Measurements from ENCODE around the gene SEM1. TPM values are rescaled to one million over a fixed set of nuclear protein-coding genes. Genes with fewer than 3 reads are reported as not detected.
"Not testable (repeated sequence)": the region's sequence is repeated elsewhere in the genome, so short reads cannot be mapped to it uniquely, and the experiment has no call there.

Gene SEM1
- total RNA-seq, 2 experiments from 2014 or later = 34.7 to 36.4 TPM

DNA sequence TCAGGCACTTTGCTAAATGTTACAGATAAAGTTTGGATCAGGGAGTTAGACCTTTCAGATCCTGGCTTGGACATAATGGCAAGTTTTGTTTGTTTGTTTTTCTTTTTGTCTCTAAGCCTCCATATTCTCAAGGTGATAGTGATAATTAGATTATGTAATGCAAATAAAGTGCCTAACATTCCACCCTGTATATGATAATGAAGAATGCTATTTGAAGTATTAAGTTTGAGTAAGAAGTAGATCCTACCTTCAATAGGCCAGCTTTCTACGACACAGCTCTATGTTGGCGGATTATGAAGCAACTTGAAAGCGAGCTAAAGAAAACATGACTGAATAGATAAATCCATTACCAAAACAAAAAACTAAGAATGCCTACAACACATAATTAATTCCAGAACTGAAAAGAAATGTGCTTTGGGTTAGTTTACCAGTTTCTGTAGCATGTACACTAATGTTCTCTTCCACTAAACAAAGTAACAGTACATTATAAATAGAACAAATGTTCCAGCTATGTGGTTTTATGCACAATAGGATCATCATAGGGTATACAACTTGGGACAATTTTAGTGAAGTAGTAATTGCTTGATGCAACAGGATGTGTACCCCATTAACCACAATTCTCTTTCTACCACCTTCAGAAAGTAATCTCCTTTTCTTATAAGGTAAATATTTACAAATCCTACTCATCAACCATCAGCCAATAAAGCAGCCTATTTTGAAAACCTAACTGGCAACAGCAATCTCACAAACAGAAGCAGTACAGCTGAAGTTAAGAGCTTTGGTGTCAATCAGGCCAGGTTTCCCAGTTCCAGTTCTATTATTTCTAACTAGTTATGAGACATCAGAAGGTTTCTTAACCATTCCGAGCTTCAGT, 1.5 kb downstream of the SEM1 start:
- H3K4me1 Mint-ChIP-seq (ENCODE audit: low read depth) = peaks cover 39% of the 10 kb centered on the region
- ChIA-PET CTCF (no interaction called here), POLR2A (no interaction called here)
- TF ChIP-seq, protein P1, sequence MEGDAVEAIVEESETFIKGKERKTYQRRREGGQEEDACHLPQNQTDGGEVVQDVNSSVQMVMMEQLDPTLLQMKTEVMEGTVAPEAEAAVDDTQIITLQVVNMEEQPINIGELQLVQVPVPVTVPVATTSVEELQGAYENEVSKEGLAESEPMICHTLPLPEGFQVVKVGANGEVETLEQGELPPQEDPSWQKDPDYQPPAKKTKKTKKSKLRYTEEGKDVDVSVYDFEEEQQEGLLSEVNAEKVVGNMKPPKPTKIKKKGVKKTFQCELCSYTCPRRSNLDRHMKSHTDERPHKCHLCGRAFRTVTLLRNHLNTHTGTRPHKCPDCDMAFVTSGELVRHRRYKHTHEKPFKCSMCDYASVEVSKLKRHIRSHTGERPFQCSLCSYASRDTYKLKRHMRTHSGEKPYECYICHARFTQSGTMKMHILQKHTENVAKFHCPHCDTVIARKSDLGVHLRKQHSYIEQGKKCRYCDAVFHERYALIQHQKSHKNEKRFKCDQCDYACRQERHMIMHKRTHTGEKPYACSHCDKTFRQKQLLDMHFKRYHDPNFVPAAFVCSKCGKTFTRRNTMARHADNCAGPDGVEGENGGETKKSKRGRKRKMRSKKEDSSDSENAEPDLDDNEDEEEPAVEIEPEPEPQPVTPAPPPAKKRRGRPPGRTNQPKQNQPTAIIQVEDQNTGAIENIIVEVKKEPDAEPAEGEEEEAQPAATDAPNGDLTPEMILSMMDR (IDR thresholded peaks at IDR 0.05) = no peak
- ATAC-seq = no peak
- DNase-seq = no peak
- H3K27ac Mint-ChIP-seq = peak overlapping the region; percentile 95
- H3K9me3 Mint-ChIP-seq = peaks cover 5% of the 10 kb centered on the region
- H3K27me3 Mint-ChIP-seq = no peaks in the 10 kb centered on the region
- H3K4me3 Mint-ChIP-seq = peak overlapping the region; percentile 92
- peaks cover 25% of the 10 kb centered on the region for H3K36me3 Mint-ChIP-seq (ENCODE audit: low read depth)
- intact Hi-C loops (cut with micrococcal nuclease) = no loop called here

- ATAC-seq (no peak), DNase-seq (no peak)
- Mint-ChIP-seq H3K36me3 (ENCODE audit: low read depth) (peaks cover 34% of the 10 kb centered on the region), H3K9me3 (no peaks in the 10 kb centered on the region), H3K4me3 (no peak overlapping the region), H3K4me1 (ENCODE audit: low read depth) (peaks cover 68% of the 10 kb centered on the region), H3K27ac (no peak overlapping the region), H3K27me3 (no peaks in the 10 kb centered on the region)
- intact Hi-C loops (cut with micrococcal nuclease) = no loop called here
- CTCF ChIA-PET = no interaction called here
- TF ChIP-seq, protein P1 (IDR thresholded peaks at IDR 0.05) = no peak
- POLR2A ChIA-PET = no interaction called here
Measured at GRCh38 chr7:96701258-96701657, 8.4 kb downstream of the SEM1 start.

DNA sequence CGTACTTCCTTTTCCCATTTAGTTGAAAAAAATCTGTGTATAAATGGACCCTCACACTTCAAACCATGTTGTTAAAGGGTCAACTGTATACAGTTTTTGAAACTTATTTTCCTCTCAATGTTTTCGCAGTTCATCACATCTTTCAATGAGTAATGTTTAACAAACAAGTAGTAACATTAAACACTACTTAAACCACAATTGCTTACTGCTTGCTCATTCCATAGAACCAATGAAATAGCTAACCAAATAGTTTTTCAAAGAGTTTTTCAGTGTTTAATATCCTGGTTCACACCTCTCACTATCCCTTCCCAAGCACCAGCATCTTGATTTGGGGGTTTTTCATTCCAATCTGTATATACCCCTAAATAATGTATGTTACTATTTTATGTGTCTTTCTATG, 9.1 kb downstream of the SEM1 start:
- intact Hi-C loops (cut with micrococcal nuclease) = no loop called here
- no peak overlapping the region for H3K27ac Mint-ChIP-seq
- ChIA-PET CTCF (no interaction called here), POLR2A (interaction anchor here (0.6 kb wide), 1 partner anchor 154 kb away, joined by 3 read pairs; no protein-coding TSS in a partner anchor)
- TF ChIP-seq, protein P1 (IDR thresholded peaks at IDR 0.05) = no peak
- H3K4me3 Mint-ChIP-seq = no peak overlapping the region
- no peaks in the 10 kb centered on the region for H3K27me3 Mint-ChIP-seq
- H3K36me3 Mint-ChIP-seq (ENCODE audit: low read depth) = peaks cover 31% of the 10 kb centered on the region
- H3K4me1 Mint-ChIP-seq (ENCODE audit: low read depth) = peaks cover 64% of the 10 kb centered on the region
- ATAC-seq (no peak), DNase-seq (no peak)
- no peaks in the 10 kb centered on the region for H3K9me3 Mint-ChIP-seq

- TF ChIP-seq, protein P1 (IDR thresholded peaks at IDR 0.05) = no peak
- Mint-ChIP-seq H3K27ac (no peak overlapping the region), H3K4me1 (ENCODE audit: low read depth) (peaks cover 65% of the 10 kb centered on the region), H3K36me3 (ENCODE audit: low read depth) (peaks cover 31% of the 10 kb centered on the region), H3K9me3 (no peaks in the 10 kb centered on the region), H3K27me3 (no peaks in the 10 kb centered on the region), H3K4me3 (no peak overlapping the region)
- ChIA-PET POLR2A (no interaction called here), CTCF (no interaction called here)
- intact Hi-C loops (cut with micrococcal nuclease) = no loop called here
- ATAC-seq (no peak), DNase-seq (no peak)
Measured at GRCh38 chr7:96699219-96699871, 10.3 kb downstream of the SEM1 start.

GRCh38 chr7:96698449-96698848, 11.2 kb downstream of the SEM1 start:
- H3K27me3 Mint-ChIP-seq; H3K4me3 Mint-ChIP-seq; CTCF ChIA-PET; DNase-seq; POLR2A ChIA-PET; H3K27ac Mint-ChIP-seq; H3K9me3 Mint-ChIP-seq; intact Hi-C loops (cut with micrococcal nuclease); ATAC-seq: not testable (repeated sequence)
- H3K36me3 Mint-ChIP-seq (ENCODE audit: low read depth) = peaks cover 31% of the 10 kb centered on the region
- H3K4me1 Mint-ChIP-seq (ENCODE audit: low read depth) = peaks cover 60% of the 10 kb centered on the region

Data from activated CD8-positive, alpha-beta T cell treated with anti-CD3 and anti-CD28 coated beads for 36 hours (primary cell).